Measurements from ENCODE around the gene CD1E. TPM values are rescaled to one million over a fixed set of nuclear protein-coding genes. Genes with fewer than 3 reads are reported as not detected.
"Not testable (repeated sequence)": the region's sequence is repeated elsewhere in the genome, so short reads cannot be mapped to it uniquely, and the experiment has no call there.

CD1E gene
- total and polyA plus RNA-seq, 2 of the 4 experiments (the other 2 are of a cell fraction): not detected

GRCh38 chr1:158374101-158374500 is 20.4 kb downstream of the CD1E start:
- H3K4me1 ChIP-seq (ENCODE audit: control insufficient read depth, insufficient read depth, low read length); H3K27ac ChIP-seq (ENCODE audit: insufficient read depth, low read length); in situ Hi-C loops (cut with MboI; ENCODE audit: low sequenced_read_pairs); H4K91ac ChIP-seq (ENCODE audit: insufficient read depth, low read depth, low read length); H2BK15ac ChIP-seq (ENCODE audit: low read depth, low read length); H3K56ac ChIP-seq (ENCODE audit: extremely low read depth, insufficient read depth, low read length); H3K9ac ChIP-seq (ENCODE audit: low read depth, low read length); intact Hi-C loops (cut with micrococcal nuclease); H3K79me1 ChIP-seq (ENCODE audit: low read depth in 1 of 2, low read length in 2 of 2); dilution Hi-C loops (cut with HindIII; ENCODE audit: low sequenced_read_pairs, unreplicated experiment); H4K8ac ChIP-seq (ENCODE audit: low read depth in 2 of 2, low read length in 2 of 2); BruUV-seq (replicated peaks); H3K4me2 ChIP-seq (ENCODE audit: low read depth, low read length); POLR2A ChIA-PET (ENCODE audit: unreplicated experiment); H2BK5ac ChIP-seq (ENCODE audit: low read depth, low read length, poor library complexity, severe bottlenecking); CTCF ChIA-PET; H2BK20ac ChIP-seq (ENCODE audit: low read depth, low read length); H3K18ac ChIP-seq (ENCODE audit: low read depth, low read length); H2AFZ ChIP-seq (replicated peaks; ENCODE audit: low read length, poor library complexity); H2BK120ac ChIP-seq (ENCODE audit: low read depth, low read length); H2AK9ac ChIP-seq (replicated peaks; ENCODE audit: low read depth, low read length, poor library complexity); H3K14ac ChIP-seq (replicated peaks; ENCODE audit: low read depth, low read length); H4K5ac ChIP-seq (ENCODE audit: low read depth, low read length); H3K9me1 ChIP-seq (ENCODE audit: insufficient read depth, low read length); DNase-seq; H4K20me1 ChIP-seq (ENCODE audit: insufficient read depth, low read length); H3K36me3 ChIP-seq (ENCODE audit: control insufficient read depth, insufficient read depth, low read length); H2AK5ac ChIP-seq (ENCODE audit: low read depth, low read length); H3K27me3 ChIP-seq (ENCODE audit: control insufficient read depth, insufficient read depth, low read length); ATAC-seq (ENCODE audit: low read depth); H3K23ac ChIP-seq (ENCODE audit: low read depth, low read length); H3K4me3 ChIP-seq (ENCODE audit: insufficient read depth, low read depth, low read length); H3K9me3 ChIP-seq (ENCODE audit: control insufficient read depth, insufficient read depth, low read length); H3K4ac ChIP-seq (ENCODE audit: low read depth, low read length): not testable (repeated sequence)
- no CpG with 5 or more reads among the region's 25 CpGs for WGBS, 2 experiments (ENCODE audit: extremely low coverage in 2 of 2, insufficient read length in 1 of 2)

Measured in IMR-90 (cell line).